HG02852 (cell line): ENCODE data around the gene DMD.
"Not testable (repeated sequence)": the region's sequence is repeated elsewhere in the genome, so short reads cannot be mapped to it uniquely, and the experiment has no call there.

Experiments
- ATAC-seq: cut with Tn5 transposase; IDR thresholded peaks from one replicate; pipeline ENCODE4 v1.9.1; 2021; ENCODE audit warnings: mild to moderate bottlenecking, moderate library complexity; ENCODE audit not compliant: unreplicated experiment

DMD gene

GRCh38 chrX:32644476-32645245 lies 566.7 kb downstream of the DMD start:
- ATAC-seq, result no peak

- no peak for ATAC-seq
Observed at GRCh38 chrX:32642283-32642682, 569.1 kb downstream of the DMD start.

DNA sequence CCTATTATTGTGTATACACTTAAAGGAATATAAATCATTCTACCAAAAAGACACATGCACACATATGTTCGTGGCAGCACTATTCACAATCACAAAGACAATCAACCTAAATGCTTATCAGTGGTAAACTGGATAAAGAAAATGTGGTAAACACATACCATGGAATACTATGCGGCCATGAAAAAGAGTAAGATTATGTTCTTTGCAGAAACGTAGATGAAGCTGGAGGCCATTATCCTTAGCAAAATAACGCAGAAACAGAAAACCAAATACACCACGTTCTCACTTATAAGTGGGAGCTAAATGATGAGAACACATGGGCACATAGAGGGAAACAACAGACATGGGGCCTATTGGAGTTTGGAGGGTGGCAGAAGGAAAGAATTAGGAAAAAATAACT lies 593.2 kb downstream of the DMD start:
- no peak for ATAC-seq

DNA sequence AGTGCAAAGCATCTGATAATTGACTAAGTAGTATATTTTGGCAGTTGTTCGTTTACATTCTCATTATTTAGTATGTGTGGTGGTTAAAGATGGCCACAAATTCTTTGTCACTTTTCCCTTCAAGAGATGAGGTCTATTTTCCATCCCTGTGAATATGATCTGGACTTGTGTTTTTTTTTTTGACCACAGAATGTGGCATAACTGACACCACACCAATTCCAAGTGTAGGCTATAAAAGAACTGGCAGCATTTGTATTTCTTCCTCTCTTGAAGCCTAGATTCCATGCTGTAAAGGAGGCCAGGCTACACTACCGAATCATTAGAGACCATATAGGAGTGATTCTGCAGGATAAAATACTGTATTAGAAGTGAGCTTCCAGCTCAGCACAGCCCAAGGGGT lies 596.6 kb downstream of the DMD start:
- no peak for ATAC-seq

DNA sequence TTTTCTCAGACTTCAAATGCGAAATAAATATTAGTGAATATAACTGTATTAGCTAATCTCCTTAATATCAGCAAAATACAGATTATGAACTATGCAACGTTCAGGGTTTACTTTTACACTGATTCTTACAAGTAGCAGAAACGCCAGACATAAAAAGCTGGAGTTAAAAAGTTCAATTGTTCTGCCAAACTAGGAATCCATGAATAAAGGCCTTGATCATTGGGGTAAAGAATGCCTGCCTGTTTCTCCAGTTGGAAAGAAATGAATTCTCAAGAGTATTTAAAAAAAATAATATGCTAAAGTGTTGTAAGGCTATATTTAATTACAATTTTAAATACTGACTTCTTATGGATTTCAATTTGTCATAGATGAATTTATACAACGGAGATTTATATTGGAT lies 612.2 kb downstream of the DMD start:
- no peak for ATAC-seq

GRCh38 chrX:32598707-32599106 lies 612.6 kb downstream of the DMD start:
- no peak for ATAC-seq

DNA sequence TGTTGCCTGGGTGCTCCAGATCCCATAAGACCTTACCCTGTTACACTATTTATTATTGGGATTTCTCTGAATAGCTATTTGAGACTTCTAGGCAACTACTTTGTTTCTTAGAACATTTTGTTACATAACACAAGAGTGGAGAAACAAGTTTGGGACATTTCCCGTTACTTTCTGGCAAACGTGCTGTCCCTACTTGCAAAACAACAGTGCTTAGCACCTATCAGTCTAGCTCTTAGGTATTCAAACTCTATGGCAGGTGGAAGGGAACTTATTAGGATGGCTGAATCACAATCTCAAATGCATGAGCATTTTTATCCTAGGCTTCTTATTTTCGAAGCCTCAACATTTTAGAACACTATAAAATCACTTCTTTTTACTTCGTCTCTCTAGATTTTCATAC lies 613.6 kb downstream of the DMD start:
- no peak for ATAC-seq

DNA sequence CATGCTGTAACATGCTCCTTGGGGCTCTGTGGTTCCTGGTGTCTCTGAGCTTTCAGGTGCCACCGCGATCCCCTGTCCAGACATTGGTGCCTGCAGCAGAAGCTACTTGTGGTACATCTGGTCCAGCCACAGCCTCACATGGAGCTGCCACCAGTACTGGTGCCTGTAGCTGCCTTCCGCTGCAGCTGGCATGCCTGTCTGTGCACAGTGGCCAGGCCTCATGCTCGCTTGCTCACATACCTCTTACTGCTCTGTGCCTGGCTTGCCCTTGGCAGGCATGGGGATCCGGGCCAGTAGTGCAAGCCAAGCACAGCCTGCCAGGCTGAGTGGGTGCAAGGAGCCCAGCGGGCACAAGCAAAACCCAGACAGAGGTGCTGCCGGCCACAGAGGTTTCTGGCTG lies 618.6 kb downstream of the DMD start:
- no peak for ATAC-seq

- no peak for ATAC-seq
Observed at GRCh38 chrX:32591589-32591988, 619.8 kb downstream of the DMD start.

DNA sequence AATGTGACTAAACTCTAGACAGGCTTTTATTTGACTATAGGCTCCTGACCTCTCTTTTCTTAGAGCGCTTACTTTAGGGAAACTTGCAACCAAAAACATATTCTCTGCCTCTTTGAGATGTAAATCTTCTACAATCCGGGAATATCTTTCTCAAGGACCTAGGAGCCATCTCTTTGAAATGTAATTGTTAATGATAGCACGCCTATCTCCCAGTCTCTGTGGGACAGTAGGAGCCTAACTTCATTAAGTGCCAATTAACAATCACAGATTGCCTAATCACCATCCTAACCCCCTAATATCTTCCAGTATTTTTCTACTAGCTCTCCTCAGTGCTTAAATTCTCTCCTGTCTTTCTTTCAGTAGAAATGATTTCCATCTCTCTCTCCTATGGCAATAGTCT lies 628.6 kb downstream of the DMD start:
- ATAC-seq, result no peak

DNA sequence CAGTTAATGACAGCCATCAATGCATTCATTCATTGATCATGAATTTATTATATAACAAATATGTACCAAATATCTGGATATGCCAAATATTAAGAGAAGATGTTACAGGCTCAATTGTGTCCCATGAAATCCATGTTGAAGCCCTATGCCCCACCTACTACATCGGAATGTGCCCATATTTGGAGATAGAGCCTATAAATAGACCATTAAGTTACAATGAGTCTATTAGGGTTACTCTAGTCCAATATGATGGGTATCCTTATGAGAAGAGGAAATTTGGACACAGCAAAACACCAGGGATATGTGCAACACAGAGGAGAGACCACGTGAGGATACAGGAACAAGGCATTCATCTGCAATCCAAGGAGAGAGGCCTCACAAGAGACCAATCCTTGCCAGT lies 634.5 kb downstream of the DMD start:
- ATAC-seq, result no peak

DNA sequence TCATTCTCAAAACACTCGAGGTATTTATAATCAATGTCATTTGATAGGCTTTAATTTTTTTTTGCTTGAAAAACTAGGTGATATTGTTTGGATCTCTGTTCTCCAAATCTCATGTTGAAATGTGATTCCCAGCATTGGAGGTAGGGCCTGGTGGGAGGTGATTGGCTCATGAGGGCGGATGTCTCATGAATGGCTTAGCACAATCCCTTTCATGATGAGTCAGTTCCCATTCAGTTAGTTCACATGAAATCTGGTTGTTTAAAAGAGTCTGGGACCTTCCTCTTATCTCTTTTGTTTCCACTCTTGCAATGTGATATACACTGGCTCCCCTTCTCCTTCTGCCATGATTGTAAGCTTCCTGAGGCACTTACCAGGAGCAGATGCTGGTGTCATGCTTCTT lies 638.7 kb downstream of the DMD start:
- no peak for ATAC-seq

GRCh38 chrX:32571579-32571978 lies 639.8 kb downstream of the DMD start:
- ATAC-seq, result no peak

- no peak for ATAC-seq
Observed at GRCh38 chrX:32562261-32562660, 649.1 kb downstream of the DMD start.

- ATAC-seq, result no peak
Observed at GRCh38 chrX:32545101-32545500, 666.2 kb downstream of the DMD start.

DNA sequence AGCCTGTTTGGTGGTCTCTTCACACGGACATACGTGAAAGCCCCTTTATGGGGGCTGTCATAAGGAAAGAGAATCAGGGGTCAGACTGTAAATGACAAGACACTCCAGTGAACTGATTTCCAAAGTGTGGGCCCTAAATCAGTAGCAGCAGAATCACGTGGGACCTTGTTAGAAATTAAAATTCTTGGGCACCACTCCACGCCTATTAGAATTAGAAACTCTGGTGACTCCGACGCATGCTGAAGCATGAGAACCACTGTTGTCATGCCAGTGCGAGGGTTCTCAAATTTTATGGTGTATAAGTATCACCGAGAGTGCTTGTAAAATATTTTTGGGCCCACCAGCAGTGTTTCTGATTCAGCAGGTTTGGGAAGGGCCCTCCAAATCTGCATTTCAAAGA lies 672.8 kb downstream of the DMD start:
- ATAC-seq, result no peak

DNA sequence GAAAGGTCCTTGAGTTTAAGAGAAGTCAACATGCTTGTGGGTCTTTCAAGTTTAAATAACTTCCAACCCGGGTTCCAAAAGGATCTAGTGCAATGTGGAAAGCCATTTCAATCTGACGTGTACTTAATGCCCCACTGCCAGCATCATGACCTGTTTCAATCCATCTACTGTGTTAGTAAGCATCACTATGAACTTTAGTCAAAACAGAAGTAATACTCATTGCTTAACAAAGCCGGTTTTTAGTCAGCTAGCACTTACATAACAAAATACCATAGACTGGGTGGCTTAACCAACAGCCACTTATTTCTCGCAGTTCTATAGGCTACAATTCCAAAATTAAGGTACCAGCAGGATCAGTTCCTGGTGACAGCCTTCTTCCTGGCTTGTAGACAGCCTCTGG lies 677.5 kb downstream of the DMD start:
- peak; percentile 89 for ATAC-seq

GRCh38 chrX:32532262-32532661 lies 679.1 kb downstream of the DMD start:
- ATAC-seq, result no peak

- ATAC-seq, result no peak
Observed at GRCh38 chrX:32530802-32531403, 680.4 kb downstream of the DMD start.

GRCh38 chrX:32528451-32528850 lies 682.9 kb downstream of the DMD start:
- not testable (repeated sequence) for ATAC-seq

DNA sequence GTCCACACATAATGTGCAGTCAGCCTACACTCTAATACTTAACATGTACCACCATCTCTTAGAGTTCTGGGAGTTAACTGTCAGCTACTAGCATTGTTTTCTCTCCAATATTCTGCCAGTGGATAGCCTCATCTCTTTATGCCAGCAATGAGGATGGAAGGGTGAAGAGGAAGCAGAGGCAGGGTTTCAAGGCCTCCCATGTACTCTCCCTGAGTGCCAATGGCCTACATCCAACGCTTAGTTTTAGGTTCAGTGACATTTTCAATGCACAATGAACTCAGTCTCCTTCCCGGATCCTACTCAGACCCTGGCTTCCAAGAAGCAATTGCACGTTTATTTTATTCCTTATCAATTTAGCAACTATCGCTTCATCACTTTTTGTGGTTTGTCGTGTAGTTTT lies 686.1 kb downstream of the DMD start:
- ATAC-seq, result no peak

DNA sequence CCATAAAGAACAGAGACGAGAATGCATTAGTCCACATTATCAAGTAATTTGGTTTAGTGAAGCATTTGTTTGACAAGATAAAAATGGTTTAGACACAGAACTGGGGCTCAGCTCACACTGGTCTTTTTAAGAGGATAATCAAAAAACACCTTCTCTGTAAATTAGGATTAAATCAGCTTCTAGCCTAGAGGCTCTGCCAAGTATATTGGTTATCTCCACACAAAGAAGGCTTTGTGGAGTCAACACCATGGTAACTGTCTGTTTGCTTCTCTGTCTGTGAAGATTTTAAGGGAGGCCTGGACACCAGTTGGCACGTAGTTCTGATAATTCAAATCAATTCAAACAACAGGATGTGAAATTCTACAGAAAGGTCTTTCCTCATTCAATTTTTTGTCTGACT lies 687.0 kb downstream of the DMD start:
- ATAC-seq, result no peak

DNA sequence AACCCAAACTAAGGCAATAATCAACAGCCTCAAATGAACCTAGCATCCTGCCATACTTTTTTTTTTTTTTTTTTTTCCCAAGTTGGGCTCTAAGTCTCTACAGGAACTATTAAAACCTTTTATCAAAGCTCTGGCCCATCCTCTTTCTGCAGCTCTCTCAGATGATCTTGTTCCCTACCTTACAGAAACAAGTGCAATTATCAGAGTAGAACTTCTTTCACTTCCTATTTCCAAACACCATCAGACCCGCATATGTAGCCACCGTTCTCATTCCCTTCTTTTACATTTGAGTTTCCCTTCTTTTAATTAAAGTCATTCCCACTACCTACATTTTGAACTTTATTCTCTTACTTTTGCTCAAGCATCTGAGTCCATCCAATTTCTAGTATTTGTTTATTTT lies 690.6 kb downstream of the DMD start:
- ATAC-seq, result peak; percentile 64
